ENCODE results near the gene FAM3A. TPM values are rescaled to one million over a fixed set of nuclear protein-coding genes. Genes with fewer than 3 reads are reported as not detected.

FAM3A gene
- total RNA-seq, 1 experiment from 2014 or later, result 28.8 TPM

GRCh38 chrX:154472685-154473632 lies 43.1 kb downstream of the FAM3A start:
- H3K36me3 ChIP-seq, result no peaks in the 10 kb centered on the region
- no peaks in the 10 kb centered on the region for H3K9me3 ChIP-seq (replicated peaks)
- no peaks in the 10 kb centered on the region for H3K27me3 ChIP-seq (replicated peaks)
- no peak overlapping the region for H3K4me3 ChIP-seq
- DNase-seq (ENCODE audit: low read depth in 1 of 2, low spot score in 2 of 2), result no peak
- no peaks in the 10 kb centered on the region for H3K4me1 ChIP-seq (replicated peaks)
- no peak overlapping the region for H3K27ac ChIP-seq

- DNase-seq (ENCODE audit: low read depth in 1 of 2, low spot score in 2 of 2), result no peak
- Histone ChIP-seq H3K36me3 (no peaks in the 10 kb centered on the region), H3K27me3 (replicated peaks) (no peaks in the 10 kb centered on the region), H3K4me3 (no peak overlapping the region), H3K4me1 (replicated peaks) (no peaks in the 10 kb centered on the region), H3K9me3 (replicated peaks) (no peaks in the 10 kb centered on the region), H3K27ac (no peak overlapping the region)
These were observed 44.0 kb downstream of the FAM3A start for GRCh38 chrX:154471839-154472684.

- no peak overlapping the region for H3K27ac ChIP-seq
- H3K4me3 ChIP-seq, result no peak overlapping the region
- no peaks in the 10 kb centered on the region for H3K9me3 ChIP-seq (replicated peaks)
- no peaks in the 10 kb centered on the region for H3K36me3 ChIP-seq
- no peaks in the 10 kb centered on the region for H3K4me1 ChIP-seq (replicated peaks)
- H3K27me3 ChIP-seq (replicated peaks), result no peaks in the 10 kb centered on the region
- DNase-seq (ENCODE audit: low read depth in 1 of 2, low spot score in 2 of 2), result no peak
These were observed 45.0 kb downstream of the FAM3A start for GRCh38 chrX:154470914-154471568.

- Histone ChIP-seq H3K9me3 (replicated peaks) (no peaks in the 10 kb centered on the region), H3K27ac (no peak overlapping the region), H3K36me3 (no peaks in the 10 kb centered on the region)
These were observed 45.6 kb downstream of the FAM3A start for GRCh38 chrX:154470434-154470833.

GRCh38 chrX:154469880-154470279 lies 46.2 kb downstream of the FAM3A start:
- DNase-seq (ENCODE audit: low read depth in 1 of 2, low spot score in 2 of 2), result no peak
- Histone ChIP-seq H3K27me3 (replicated peaks) (no peaks in the 10 kb centered on the region), H3K36me3 (no peaks in the 10 kb centered on the region), H3K4me3 (no peak overlapping the region), H3K9me3 (replicated peaks) (no peaks in the 10 kb centered on the region), H3K27ac (no peak overlapping the region), H3K4me1 (replicated peaks) (no peaks in the 10 kb centered on the region)

More at GRCh38 chrX:154470434-154470833, 45.6 kb downstream of the FAM3A start:
- Histone ChIP-seq H3K27me3 (replicated peaks) (no peaks in the 10 kb centered on the region), H3K4me3 (no peak overlapping the region), H3K4me1 (replicated peaks) (no peaks in the 10 kb centered on the region)
- DNase-seq (ENCODE audit: low read depth in 1 of 2, low spot score in 2 of 2), result no peak

- Histone ChIP-seq H3K27ac (no peak overlapping the region), H3K36me3 (no peaks in the 10 kb centered on the region), H3K4me3 (no peak overlapping the region), H3K27me3 (replicated peaks) (no peaks in the 10 kb centered on the region), H3K4me1 (replicated peaks) (no peaks in the 10 kb centered on the region), H3K9me3 (replicated peaks) (no peaks in the 10 kb centered on the region)
- DNase-seq (ENCODE audit: low read depth in 1 of 2, low spot score in 2 of 2), result no peak
These were observed 46.9 kb downstream of the FAM3A start for GRCh38 chrX:154469114-154469513.

GRCh38 chrX:154468217-154468616 lies 47.8 kb downstream of the FAM3A start:
- Histone ChIP-seq H3K9me3 (replicated peaks) (no peaks in the 10 kb centered on the region), H3K4me3 (no peak overlapping the region), H3K4me1 (replicated peaks) (no peaks in the 10 kb centered on the region), H3K36me3 (no peaks in the 10 kb centered on the region), H3K27me3 (replicated peaks) (no peaks in the 10 kb centered on the region), H3K27ac (no peak overlapping the region)
- DNase-seq (ENCODE audit: low read depth in 1 of 2, low spot score in 2 of 2), result no peak

GRCh38 chrX:154467556-154467955 lies 48.5 kb downstream of the FAM3A start:
- no peak for DNase-seq (ENCODE audit: low read depth in 1 of 2, low spot score in 2 of 2)
- H3K4me3 ChIP-seq, result no peak overlapping the region
- no peaks in the 10 kb centered on the region for H3K27me3 ChIP-seq (replicated peaks)
- H3K9me3 ChIP-seq (replicated peaks), result no peaks in the 10 kb centered on the region
- H3K27ac ChIP-seq, result no peak overlapping the region
- no peaks in the 10 kb centered on the region for H3K4me1 ChIP-seq (replicated peaks)
- H3K36me3 ChIP-seq, result no peaks in the 10 kb centered on the region

GRCh38 chrX:154466907-154467306 lies 49.1 kb downstream of the FAM3A start:
- DNase-seq (ENCODE audit: low read depth in 1 of 2, low spot score in 2 of 2), result no peak
- H3K9me3 ChIP-seq (replicated peaks), result no peaks in the 10 kb centered on the region
- H3K4me3 ChIP-seq, result no peak overlapping the region
- no peaks in the 10 kb centered on the region for H3K4me1 ChIP-seq (replicated peaks)
- H3K36me3 ChIP-seq, result no peaks in the 10 kb centered on the region
- no peak overlapping the region for H3K27ac ChIP-seq
- H3K27me3 ChIP-seq (replicated peaks), result no peaks in the 10 kb centered on the region

GRCh38 chrX:154466036-154466435 lies 50.0 kb downstream of the FAM3A start:
- H3K27ac ChIP-seq, result no peak overlapping the region
- H3K36me3 ChIP-seq, result no peaks in the 10 kb centered on the region

GRCh38 chrX:154465601-154466000 lies 50.4 kb downstream of the FAM3A start:
- Histone ChIP-seq H3K27ac (no peak overlapping the region), H3K27me3 (replicated peaks) (no peaks in the 10 kb centered on the region), H3K4me1 (replicated peaks) (no peaks in the 10 kb centered on the region), H3K36me3 (no peaks in the 10 kb centered on the region), H3K4me3 (no peak overlapping the region), H3K9me3 (replicated peaks) (no peaks in the 10 kb centered on the region)
- DNase-seq (ENCODE audit: low read depth in 1 of 2, low spot score in 2 of 2), result no peak

More at GRCh38 chrX:154466036-154466435, 50.0 kb downstream of the FAM3A start:
- H3K4me1 ChIP-seq (replicated peaks), result no peaks in the 10 kb centered on the region
- H3K9me3 ChIP-seq (replicated peaks), result no peaks in the 10 kb centered on the region
- DNase-seq (ENCODE audit: low read depth in 1 of 2, low spot score in 2 of 2), result no peak
- no peaks in the 10 kb centered on the region for H3K27me3 ChIP-seq (replicated peaks)
- no peak overlapping the region for H3K4me3 ChIP-seq

GRCh38 chrX:154464806-154465365 lies 51.1 kb downstream of the FAM3A start:
- Histone ChIP-seq H3K36me3 (no peaks in the 10 kb centered on the region), H3K4me1 (replicated peaks) (no peaks in the 10 kb centered on the region), H3K4me3 (no peak overlapping the region), H3K27ac (no peak overlapping the region), H3K9me3 (replicated peaks) (no peaks in the 10 kb centered on the region), H3K27me3 (replicated peaks) (no peaks in the 10 kb centered on the region)
- no peak for DNase-seq (ENCODE audit: low read depth in 1 of 2, low spot score in 2 of 2)

- no peaks in the 10 kb centered on the region for H3K27me3 ChIP-seq (replicated peaks)
- H3K9me3 ChIP-seq (replicated peaks), result no peaks in the 10 kb centered on the region
- no peak for DNase-seq (ENCODE audit: low read depth in 1 of 2, low spot score in 2 of 2)
- no peak overlapping the region for H3K27ac ChIP-seq
- no peaks in the 10 kb centered on the region for H3K36me3 ChIP-seq
- no peaks in the 10 kb centered on the region for H3K4me1 ChIP-seq (replicated peaks)
- no peak overlapping the region for H3K4me3 ChIP-seq
These were observed 52.3 kb downstream of the FAM3A start for GRCh38 chrX:154463611-154464220.

Measured in SJSA1 (cell line).